ENCODE results near the gene COL18A1.

Gene COL18A1

GRCh38 chr21:45554477-45555175 lies 149.7 kb downstream of the COL18A1 start:
- DNase-seq (ENCODE audit: low read depth): peak; percentile 81
- peak overlapping the region; percentile 54 for H3K4me3 ChIP-seq (ENCODE audit: low read depth, low read length)
- TF ChIP-seq CTCF (IDR thresholded peaks at IDR 0.05; ENCODE audit: low read depth, low read length) (peak; percentile 48), MAX (IDR thresholded peaks at IDR 0.05; ENCODE audit: low read depth, low read length) (peak; percentile 37; the same call in 1 of the 2 replicates), MYC (IDR thresholded peaks at IDR 0.05; ENCODE audit: low read depth, low read length) (peak; percentile 45), POLR2A (IDR thresholded peaks at IDR 0.05; ENCODE audit: extremely low read depth, insufficient read length) (no peak)

- H3K4me3 ChIP-seq (ENCODE audit: low read depth, low read length): no peak overlapping the region
- no peak for DNase-seq (ENCODE audit: low read depth)
These were observed 150.2 kb downstream of the COL18A1 start for GRCh38 chr21:45555251-45555556.

GRCh38 chr21:45555557-45556301 lies 150.8 kb downstream of the COL18A1 start:
- DNase-seq (ENCODE audit: low read depth): peak; percentile 94
- peak overlapping the region; percentile 72 for H3K4me3 ChIP-seq (ENCODE audit: low read depth, low read length)
- TF ChIP-seq CTCF (IDR thresholded peaks at IDR 0.05; ENCODE audit: low read depth, low read length) (peak; percentile 83), MAX (IDR thresholded peaks at IDR 0.05; ENCODE audit: low read depth, low read length) (peak; percentile 97), POLR2A (IDR thresholded peaks at IDR 0.05; ENCODE audit: extremely low read depth, insufficient read length) (peak; percentile 62), MYC (IDR thresholded peaks at IDR 0.05; ENCODE audit: low read depth, low read length) (peak; percentile 97)

More at GRCh38 chr21:45555251-45555556, 150.2 kb downstream of the COL18A1 start:
- no peak for TF ChIP-seq POLR2A (IDR thresholded peaks at IDR 0.05; ENCODE audit: extremely low read depth, insufficient read length)
- no peak for TF ChIP-seq MYC (IDR thresholded peaks at IDR 0.05; ENCODE audit: low read depth, low read length)
- no peak for TF ChIP-seq CTCF (IDR thresholded peaks at IDR 0.05; ENCODE audit: low read depth, low read length)

DNA sequence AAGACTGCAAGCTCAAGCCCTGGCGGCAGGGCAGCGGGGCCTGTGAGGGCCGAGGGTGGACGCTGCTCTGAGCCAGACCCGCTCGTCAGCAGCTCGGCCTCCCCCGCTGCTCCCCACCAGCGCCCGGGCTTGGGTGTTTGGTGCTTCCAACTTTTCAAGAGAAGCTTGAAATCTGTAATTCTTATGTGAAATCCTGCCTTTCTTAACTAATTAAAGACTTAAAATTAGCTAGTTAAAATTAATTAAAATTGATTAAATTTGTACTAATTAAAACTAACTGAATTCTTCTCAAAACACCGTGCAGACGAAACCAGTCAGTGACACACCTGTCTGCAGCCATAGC lies 151.3 kb downstream of the COL18A1 start:
- H3K4me3 ChIP-seq (ENCODE audit: low read depth, low read length): peak overlapping the region; percentile 72
- TF ChIP-seq CTCF (IDR thresholded peaks at IDR 0.05; ENCODE audit: low read depth, low read length): no peak
- no peak for TF ChIP-seq MYC (IDR thresholded peaks at IDR 0.05; ENCODE audit: low read depth, low read length)
- TF ChIP-seq MAX (IDR thresholded peaks at IDR 0.05; ENCODE audit: low read depth, low read length): no peak
- no peak for TF ChIP-seq POLR2A (IDR thresholded peaks at IDR 0.05; ENCODE audit: extremely low read depth, insufficient read length)
- DNase-seq (ENCODE audit: low read depth): no peak

GRCh38 chr21:45556645-45557615 lies 152.0 kb downstream of the COL18A1 start:
- H3K4me3 ChIP-seq (ENCODE audit: low read depth, low read length): peak overlapping the region; percentile 72
- no peak for TF ChIP-seq POLR2A (IDR thresholded peaks at IDR 0.05; ENCODE audit: extremely low read depth, insufficient read length)
- DNase-seq (ENCODE audit: low read depth): peak; percentile 73

DNA sequence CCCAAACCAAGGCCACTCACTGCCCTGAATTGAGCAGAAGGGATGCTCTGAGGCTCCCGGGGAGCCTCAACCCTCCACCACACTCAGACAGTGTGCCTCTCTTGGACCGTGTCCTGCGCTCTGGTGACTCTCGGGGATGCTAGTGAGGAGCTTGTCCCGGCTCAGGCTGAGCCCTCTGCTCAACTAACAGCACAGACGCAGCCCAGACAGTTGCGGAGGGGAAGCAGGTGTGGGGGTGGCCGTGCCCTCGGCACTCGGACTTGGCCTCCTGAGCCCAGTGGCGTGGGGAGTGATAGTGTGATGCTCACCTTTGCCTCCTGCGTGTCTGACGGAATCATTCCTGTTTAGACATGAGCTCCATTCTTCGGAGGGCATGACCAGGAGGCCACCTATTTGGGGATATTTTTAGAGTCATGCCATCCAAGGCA lies 152.7 kb downstream of the COL18A1 start:
- no peak for DNase-seq (ENCODE audit: low read depth)
- H3K4me3 ChIP-seq (ENCODE audit: low read depth, low read length): no peak overlapping the region
- TF ChIP-seq MAX (IDR thresholded peaks at IDR 0.05; ENCODE audit: low read depth, low read length) (no peak), CTCF (IDR thresholded peaks at IDR 0.05; ENCODE audit: low read depth, low read length) (no peak), POLR2A (IDR thresholded peaks at IDR 0.05; ENCODE audit: extremely low read depth, insufficient read length) (no peak), MYC (IDR thresholded peaks at IDR 0.05; ENCODE audit: low read depth, low read length) (no peak)

Measured in NB4 (cell line).